OCI-LY1 (cell line): ENCODE results near the gene GALNT10.

ENCODE experiments used
- H2AFZ ChIP-seq: fragments of 200-600 bp; sonication (generic), shearing (Covaris generic); 2 replicates; pipeline ENCODE4 v1.6.0; 2014; ENCODE audit warnings: antibody characterized with exemption, mild to moderate bottlenecking, low read length
- H3F3A ChIP-seq: fragments of 200-600 bp; sonication (generic), shearing (Covaris generic); 2 replicates; pipeline ENCODE4 v1.6.0; 2014; ENCODE audit warnings: mild to moderate bottlenecking, antibody characterized with exemption, low read length, moderate library complexity; ENCODE audit not compliant: insufficient read depth
- H3K27ac ChIP-seq: fragments of 200-600 bp; sonication (generic); 2 replicates; pipeline ENCODE4 v1.5.1; 2014; ENCODE audit warnings: low read length, mixed run types, mild to moderate bottlenecking, low read depth; ENCODE audit not compliant: poor library complexity, severe bottlenecking
- H3K27me3 ChIP-seq: fragments of 200-600 bp; sonication (generic); 2 replicates; pipeline ENCODE4 v1.6.0; 2014; ENCODE audit warnings: antibody characterized with exemption, mild to moderate bottlenecking, low read length, moderate library complexity; ENCODE audit not compliant: insufficient read depth
- H3K36me3 ChIP-seq: fragments of 200-600 bp; sonication (generic); 2 replicates; pipeline ENCODE4 v1.6.1; 2014; ENCODE audit warnings: mild to moderate bottlenecking, antibody characterized with exemption, low read length, moderate library complexity, mixed read lengths; ENCODE audit not compliant: insufficient read depth
- H3K4me1 ChIP-seq: fragments of 200-600 bp; sonication (generic); 2 replicates; pipeline ENCODE4 v1.5.1; 2014; ENCODE audit warnings: mild to moderate bottlenecking, low read length, moderate library complexity; ENCODE audit not compliant: insufficient read depth, severe bottlenecking
- H3K4me2 ChIP-seq: fragments of 200-600 bp; sonication (generic), shearing (Covaris generic); 2 replicates; pipeline ENCODE4 v1.6.1; 2014; ENCODE audit warnings: low read length
- H3K4me3 ChIP-seq: fragments of 200-600 bp; sonication (generic); 2 replicates; pipeline ENCODE4 v1.5.1; 2014; ENCODE audit warnings: low read length, low read depth, mild to moderate bottlenecking, mixed read lengths; ENCODE audit not compliant: poor library complexity, severe bottlenecking
- H3K79me2 ChIP-seq: fragments of 200-600 bp; shearing (Covaris generic); 2 replicates; pipeline ENCODE4 v1.6.1; 2016; ENCODE audit warnings: mixed run types, low read length, mixed read lengths; ENCODE audit not compliant: insufficient read depth
- H3K9ac ChIP-seq: fragments of 200-600 bp; sonication (generic), shearing (Covaris generic); 2 replicates; pipeline ENCODE4 v1.6.1; 2014; ENCODE audit warnings: mild to moderate bottlenecking, low read length, mixed read lengths
- H3K9me2 ChIP-seq: fragments of 200-600 bp; sonication (generic), shearing (Covaris generic); 2 replicates; pipeline ENCODE4 v1.6.1; 2014; ENCODE audit warnings: low read depth, mild to moderate bottlenecking, low read length, mixed read lengths
- H3K9me3 ChIP-seq: fragments of 200-600 bp; shearing (Covaris generic); 2 replicates; pipeline ENCODE4 v1.6.1; 2014; ENCODE audit warnings: low read length, mixed read lengths
- H4K20me1 ChIP-seq: fragments of 200-600 bp; sonication (generic), shearing (Covaris generic); 2 replicates; pipeline ENCODE4 v1.6.0; 2016; ENCODE audit warnings: mild to moderate bottlenecking, low read length; ENCODE audit not compliant: insufficient read depth
- EZH2 ChIP-seq: fragments of 200-600 bp; sonication (generic), shearing (Covaris generic); IDR thresholded peaks from 2 replicates; pipeline ENCODE4 v1.8.0; 2017; ENCODE audit warnings: borderline replicate concordance, mixed run types, mild to moderate bottlenecking, antibody characterized with exemption, low read length, moderate library complexity, mixed read lengths
- TF ChIP-seq, protein P1 (sequence below): fragments of 200-600 bp; sonication (generic), shearing (Covaris generic); IDR thresholded peaks from 2 replicates; pipeline ENCODE4 v1.5.1; 2017; ENCODE audit warnings: mild to moderate bottlenecking, antibody characterized with exemption, low read length, moderate library complexity, mixed read lengths

Gene GALNT10

GRCh38 chr5:154330097-154330667 lies 139.6 kb downstream of the GALNT10 start:
- TF ChIP-seq, protein P1, sequence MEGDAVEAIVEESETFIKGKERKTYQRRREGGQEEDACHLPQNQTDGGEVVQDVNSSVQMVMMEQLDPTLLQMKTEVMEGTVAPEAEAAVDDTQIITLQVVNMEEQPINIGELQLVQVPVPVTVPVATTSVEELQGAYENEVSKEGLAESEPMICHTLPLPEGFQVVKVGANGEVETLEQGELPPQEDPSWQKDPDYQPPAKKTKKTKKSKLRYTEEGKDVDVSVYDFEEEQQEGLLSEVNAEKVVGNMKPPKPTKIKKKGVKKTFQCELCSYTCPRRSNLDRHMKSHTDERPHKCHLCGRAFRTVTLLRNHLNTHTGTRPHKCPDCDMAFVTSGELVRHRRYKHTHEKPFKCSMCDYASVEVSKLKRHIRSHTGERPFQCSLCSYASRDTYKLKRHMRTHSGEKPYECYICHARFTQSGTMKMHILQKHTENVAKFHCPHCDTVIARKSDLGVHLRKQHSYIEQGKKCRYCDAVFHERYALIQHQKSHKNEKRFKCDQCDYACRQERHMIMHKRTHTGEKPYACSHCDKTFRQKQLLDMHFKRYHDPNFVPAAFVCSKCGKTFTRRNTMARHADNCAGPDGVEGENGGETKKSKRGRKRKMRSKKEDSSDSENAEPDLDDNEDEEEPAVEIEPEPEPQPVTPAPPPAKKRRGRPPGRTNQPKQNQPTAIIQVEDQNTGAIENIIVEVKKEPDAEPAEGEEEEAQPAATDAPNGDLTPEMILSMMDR: no peak
- TF ChIP-seq EZH2: no peak
- H3K4me3 ChIP-seq: no peak overlapping the region
- H3F3A ChIP-seq: no peaks in the 10 kb centered on the region
- H3K27ac ChIP-seq: no peak overlapping the region
- H3K36me3 ChIP-seq: no peaks in the 10 kb centered on the region
- H3K4me1 ChIP-seq: no peaks in the 10 kb centered on the region
- H2AFZ ChIP-seq: no peak overlapping the region
- H3K9ac ChIP-seq: no peak overlapping the region
- no peaks in the 10 kb centered on the region for H3K9me3 ChIP-seq
- no peaks in the 10 kb centered on the region for H3K79me2 ChIP-seq
- H3K27me3 ChIP-seq: no peaks in the 10 kb centered on the region
- no peaks in the 10 kb centered on the region for H3K9me2 ChIP-seq
- no peak overlapping the region for H3K4me2 ChIP-seq
- H4K20me1 ChIP-seq: no peaks in the 10 kb centered on the region

- H4K20me1 ChIP-seq: no peaks in the 10 kb centered on the region
- no peak overlapping the region for H3K4me3 ChIP-seq
- H3K9me2 ChIP-seq: no peaks in the 10 kb centered on the region
- H3K27ac ChIP-seq: no peak overlapping the region
- H3K4me1 ChIP-seq: no peaks in the 10 kb centered on the region
- H3K9ac ChIP-seq: no peak overlapping the region
- no peaks in the 10 kb centered on the region for H3K9me3 ChIP-seq
- no peaks in the 10 kb centered on the region for H3K79me2 ChIP-seq
- H3K36me3 ChIP-seq: no peaks in the 10 kb centered on the region
- no peak overlapping the region for H3K4me2 ChIP-seq
- TF ChIP-seq, protein P1: no peak
- no peak for TF ChIP-seq EZH2
- no peaks in the 10 kb centered on the region for H3F3A ChIP-seq
- H2AFZ ChIP-seq: no peak overlapping the region
- H3K27me3 ChIP-seq: no peaks in the 10 kb centered on the region
These were observed 140.7 kb downstream of the GALNT10 start for GRCh38 chr5:154331232-154331631.

DNA sequence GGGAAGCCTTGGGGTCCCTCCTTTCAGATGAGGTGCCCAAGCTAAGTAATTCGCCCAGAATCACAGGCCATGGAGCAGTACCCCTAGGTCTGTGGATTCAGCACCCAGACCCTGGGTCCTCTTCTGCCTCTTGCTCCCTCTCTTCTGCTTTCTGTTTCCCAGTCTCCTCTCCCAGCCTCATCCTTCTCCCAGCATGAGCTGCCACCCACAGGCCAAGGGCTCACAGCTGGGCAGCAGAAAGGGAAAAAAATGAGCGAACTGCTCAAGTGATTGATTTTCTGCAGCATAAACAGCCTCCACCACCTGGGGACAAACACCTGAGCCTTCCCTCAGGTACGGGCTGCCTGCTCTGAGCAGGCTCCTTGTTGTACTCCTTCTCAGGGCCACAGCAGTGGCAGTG lies 141.4 kb downstream of the GALNT10 start:
- Histone ChIP-seq H3K79me2 (no peaks in the 10 kb centered on the region), H3K4me3 (no peak overlapping the region), H3F3A (no peaks in the 10 kb centered on the region), H3K27ac (no peak overlapping the region), H3K27me3 (no peaks in the 10 kb centered on the region), H3K9me2 (no peaks in the 10 kb centered on the region), H2AFZ (no peak overlapping the region), H3K9me3 (no peaks in the 10 kb centered on the region), H3K4me1 (no peaks in the 10 kb centered on the region), H3K4me2 (no peak overlapping the region), H4K20me1 (no peaks in the 10 kb centered on the region), H3K9ac (no peak overlapping the region), H3K36me3 (no peaks in the 10 kb centered on the region)
- TF ChIP-seq, protein P1: no peak
- TF ChIP-seq EZH2: no peak
